ENCODE measurements around the gene NRN1L. TPM values are rescaled to one million over a fixed set of nuclear protein-coding genes. Genes with fewer than 3 reads are reported as not detected.

Gene NRN1L
- total RNA-seq, 3 donors from 2014 or later (not counting 1 experiment from before 2014, with no cell fraction given) = 0.70 to 1.3 TPM; not detected in 1

DNA sequence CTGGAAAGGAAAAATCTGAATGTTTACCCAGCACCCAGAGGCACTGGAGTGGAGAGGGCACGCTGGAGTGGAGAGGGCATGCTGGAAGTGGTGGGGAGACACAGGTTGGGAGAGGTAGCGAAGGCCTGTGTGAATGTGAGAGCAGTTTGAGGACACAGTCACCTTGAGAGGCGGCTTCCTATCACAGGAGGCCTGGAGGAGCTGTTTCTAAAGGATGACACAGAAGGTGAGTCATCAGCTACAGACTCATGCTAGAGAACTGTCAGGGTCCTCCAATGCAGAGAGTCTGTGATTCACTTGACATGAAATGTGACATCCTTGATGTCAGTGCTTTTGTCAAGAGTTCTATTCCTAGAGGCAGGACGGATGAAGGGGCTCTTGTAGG lies 33.2 kb downstream of the NRN1L start:
- no peaks in the 10 kb centered on the region for H3K36me3 Mint-ChIP-seq
- ATAC-seq (peak in 1 of 3 donors; percentile 57), DNase-seq (no peak)
- Histone ChIP-seq H3K27ac (ENCODE audit: low read length) (no peak overlapping the region), H3K4me1 (ENCODE audit: control insufficient read depth, insufficient read depth, low read length) (no peaks in the 10 kb centered on the region), H3K27me3 (ENCODE audit: control insufficient read depth, insufficient read depth, low read length) (no peaks in the 10 kb centered on the region), H3K9me3 (ENCODE audit: control insufficient read depth, insufficient read depth, low read length) (no peaks in the 10 kb centered on the region), H3K36me3 (ENCODE audit: control insufficient read depth, insufficient read depth, low read length) (peaks cover 14% of the 10 kb centered on the region), H3K4me3 (ENCODE audit: low read length) (no peak overlapping the region)
- 93% methylated on average over 4 of the region's 4 CpGs for WGBS (ENCODE audit: insufficient coverage)
- H3K27ac Mint-ChIP-seq = peak overlapping the region in 1 of 2 donors; percentile 60
- intact Hi-C loops (cut with micrococcal nuclease) = no loop called here
- H3K9me3 Mint-ChIP-seq = no peaks in the 10 kb centered on the region
- TF ChIP-seq, protein P1, sequence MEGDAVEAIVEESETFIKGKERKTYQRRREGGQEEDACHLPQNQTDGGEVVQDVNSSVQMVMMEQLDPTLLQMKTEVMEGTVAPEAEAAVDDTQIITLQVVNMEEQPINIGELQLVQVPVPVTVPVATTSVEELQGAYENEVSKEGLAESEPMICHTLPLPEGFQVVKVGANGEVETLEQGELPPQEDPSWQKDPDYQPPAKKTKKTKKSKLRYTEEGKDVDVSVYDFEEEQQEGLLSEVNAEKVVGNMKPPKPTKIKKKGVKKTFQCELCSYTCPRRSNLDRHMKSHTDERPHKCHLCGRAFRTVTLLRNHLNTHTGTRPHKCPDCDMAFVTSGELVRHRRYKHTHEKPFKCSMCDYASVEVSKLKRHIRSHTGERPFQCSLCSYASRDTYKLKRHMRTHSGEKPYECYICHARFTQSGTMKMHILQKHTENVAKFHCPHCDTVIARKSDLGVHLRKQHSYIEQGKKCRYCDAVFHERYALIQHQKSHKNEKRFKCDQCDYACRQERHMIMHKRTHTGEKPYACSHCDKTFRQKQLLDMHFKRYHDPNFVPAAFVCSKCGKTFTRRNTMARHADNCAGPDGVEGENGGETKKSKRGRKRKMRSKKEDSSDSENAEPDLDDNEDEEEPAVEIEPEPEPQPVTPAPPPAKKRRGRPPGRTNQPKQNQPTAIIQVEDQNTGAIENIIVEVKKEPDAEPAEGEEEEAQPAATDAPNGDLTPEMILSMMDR (IDR thresholded peaks at IDR 0.05) = no peak
- peaks cover 22 to 30% of the 10 kb centered on the region in 2 donors for H3K4me1 Mint-ChIP-seq
- no peak overlapping the region for H3K4me3 Mint-ChIP-seq
- H3K27me3 Mint-ChIP-seq (ENCODE audit: low read depth in 2 of 2) = no peaks in the 10 kb centered on the region

DNA sequence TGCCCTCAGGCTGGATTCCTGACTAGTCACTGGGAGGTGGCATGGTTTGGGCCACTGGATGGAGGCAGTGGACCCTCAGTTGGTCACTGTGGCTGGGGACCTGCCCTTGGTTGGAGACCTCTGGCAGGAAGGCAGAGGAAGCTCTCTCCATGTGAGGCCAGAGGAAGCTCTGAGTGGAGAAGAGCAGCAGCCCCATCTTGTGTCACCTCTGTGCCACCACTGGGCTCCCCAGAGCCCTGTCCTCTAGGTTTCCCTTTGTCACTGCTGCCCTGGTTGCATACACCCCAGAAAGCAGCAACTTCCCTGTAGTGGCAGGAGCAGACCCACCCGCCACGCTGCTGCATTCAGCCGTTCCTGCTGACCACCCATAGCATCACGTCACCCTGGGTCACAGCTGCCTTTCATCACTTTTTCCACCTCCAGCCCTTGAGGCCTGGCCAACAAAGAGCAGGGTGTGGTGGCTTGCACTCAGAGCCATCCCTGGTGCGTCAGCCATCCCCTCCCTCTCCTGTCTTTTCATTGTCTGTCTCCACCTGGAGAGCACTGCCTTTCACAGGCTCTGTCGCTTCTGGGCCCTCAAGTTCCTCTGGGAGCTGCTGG lies 35.0 kb downstream of the NRN1L start:
- H3K4me3 Mint-ChIP-seq = no peak overlapping the region
- no peaks in the 10 kb centered on the region for H3K4me1 ChIP-seq (ENCODE audit: control insufficient read depth, insufficient read depth, low read length)
- H3K36me3 ChIP-seq (ENCODE audit: control insufficient read depth, insufficient read depth, low read length) = peaks cover 22% of the 10 kb centered on the region
- H3K4me1 Mint-ChIP-seq = peaks cover 22 to 25% of the 10 kb centered on the region in 2 donors
- H3K27ac Mint-ChIP-seq = peak overlapping the region in 1 of 2 donors; percentile 35
- TF ChIP-seq, protein P1 (IDR thresholded peaks at IDR 0.05) = no peak
- H3K27me3 ChIP-seq (ENCODE audit: control insufficient read depth, insufficient read depth, low read length) = no peaks in the 10 kb centered on the region
- H3K27ac ChIP-seq (ENCODE audit: low read length) = no peak overlapping the region
- ATAC-seq (no peak), DNase-seq (no peak)
- no peaks in the 10 kb centered on the region for H3K9me3 ChIP-seq (ENCODE audit: control insufficient read depth, insufficient read depth, low read length)
- H3K27me3 Mint-ChIP-seq (ENCODE audit: low read depth in 2 of 2) = no peaks in the 10 kb centered on the region
- 96% methylated on average over 6 of the region's 6 CpGs for WGBS (ENCODE audit: insufficient coverage)
- H3K36me3 Mint-ChIP-seq = no peaks in the 10 kb centered on the region
- H3K4me3 ChIP-seq (ENCODE audit: low read length) = no peak overlapping the region
- intact Hi-C loops (cut with micrococcal nuclease) = no loop called here
- no peaks in the 10 kb centered on the region for H3K9me3 Mint-ChIP-seq

DNA sequence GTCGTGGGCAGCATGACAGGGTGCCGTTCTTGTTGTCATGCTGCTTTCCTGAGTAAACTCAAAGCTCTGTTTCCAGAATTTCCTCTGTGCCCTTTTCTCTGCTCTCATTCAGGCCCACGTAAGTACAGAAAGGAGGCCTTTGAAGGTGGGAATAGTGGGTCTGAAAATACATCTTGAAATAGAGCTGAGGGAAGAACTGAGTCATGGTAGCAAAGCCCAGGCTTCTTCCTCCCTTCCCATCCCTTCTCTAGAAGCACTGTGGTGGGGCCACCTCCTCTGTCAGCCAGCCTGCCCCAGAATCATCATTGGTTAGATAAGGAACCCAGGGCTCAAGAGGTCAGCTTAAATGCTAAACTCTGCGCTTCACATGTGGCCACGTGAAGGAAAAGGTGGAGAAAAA lies 37.5 kb downstream of the NRN1L start:
- no peak overlapping the region for H3K27ac Mint-ChIP-seq
- no peaks in the 10 kb centered on the region for H3K9me3 Mint-ChIP-seq

More for the DNA sequence above, 37.5 kb downstream of the NRN1L start:
- ATAC-seq = no peak
- 81% methylated on average over 4 of the region's 5 CpGs for WGBS (ENCODE audit: insufficient coverage)
- Mint-ChIP-seq H3K4me3 (no peak overlapping the region), H3K4me1 (peaks cover 8 to 14% of the 10 kb centered on the region in 2 donors), H3K27me3 (ENCODE audit: low read depth in 2 of 2) (no peaks in the 10 kb centered on the region), H3K36me3 (no peaks in the 10 kb centered on the region)
- intact Hi-C loops (cut with micrococcal nuclease) = no loop called here
- Histone ChIP-seq H3K27ac (ENCODE audit: low read length) (no peak overlapping the region), H3K36me3 (ENCODE audit: control insufficient read depth, insufficient read depth, low read length) (peaks cover 19% of the 10 kb centered on the region), H3K9me3 (ENCODE audit: control insufficient read depth, insufficient read depth, low read length) (no peaks in the 10 kb centered on the region), H3K4me1 (ENCODE audit: control insufficient read depth, insufficient read depth, low read length) (no peaks in the 10 kb centered on the region), H3K27me3 (ENCODE audit: control insufficient read depth, insufficient read depth, low read length) (no peaks in the 10 kb centered on the region), H3K4me3 (ENCODE audit: low read length) (no peak overlapping the region)
- no peak for DNase-seq
- TF ChIP-seq, protein P1 (IDR thresholded peaks at IDR 0.05) = no peak
